ENCODE measurements around the gene ANKH. TPM values are rescaled to one million over a fixed set of nuclear protein-coding genes. Genes with fewer than 3 reads are reported as not detected.

Gene ANKH
- total RNA-seq, 1 experiment from 2014 or later, result 4.7 TPM

- intact Hi-C loops (cut with micrococcal nuclease; ENCODE audit: unreplicated experiment), result no loop called here
- Mint-ChIP-seq H3K4me3 (ENCODE audit: unreplicated experiment) (no peak overlapping the region), H3K27ac (ENCODE audit: unreplicated experiment) (no peak overlapping the region), H3K9me3 (ENCODE audit: unreplicated experiment) (peaks cover 11% of the 10 kb centered on the region), H3K36me3 (ENCODE audit: insufficient read depth, unreplicated experiment) (peaks cover 13% of the 10 kb centered on the region), H3K4me1 (ENCODE audit: low read depth, unreplicated experiment) (no peaks in the 10 kb centered on the region), H3K27me3 (ENCODE audit: insufficient read depth, unreplicated experiment) (no peaks in the 10 kb centered on the region)
- ChIA-PET CTCF (no interaction called here), POLR2A (no interaction called here)
- no peak overlapping the region for H3K4me3 ChIP-seq (ENCODE audit: low read depth, low read length)
- no peaks in the 10 kb centered on the region for H3K27me3 ChIP-seq (replicated peaks; ENCODE audit: control insufficient read depth, insufficient read depth, low read length)
- TF ChIP-seq, protein P1, sequence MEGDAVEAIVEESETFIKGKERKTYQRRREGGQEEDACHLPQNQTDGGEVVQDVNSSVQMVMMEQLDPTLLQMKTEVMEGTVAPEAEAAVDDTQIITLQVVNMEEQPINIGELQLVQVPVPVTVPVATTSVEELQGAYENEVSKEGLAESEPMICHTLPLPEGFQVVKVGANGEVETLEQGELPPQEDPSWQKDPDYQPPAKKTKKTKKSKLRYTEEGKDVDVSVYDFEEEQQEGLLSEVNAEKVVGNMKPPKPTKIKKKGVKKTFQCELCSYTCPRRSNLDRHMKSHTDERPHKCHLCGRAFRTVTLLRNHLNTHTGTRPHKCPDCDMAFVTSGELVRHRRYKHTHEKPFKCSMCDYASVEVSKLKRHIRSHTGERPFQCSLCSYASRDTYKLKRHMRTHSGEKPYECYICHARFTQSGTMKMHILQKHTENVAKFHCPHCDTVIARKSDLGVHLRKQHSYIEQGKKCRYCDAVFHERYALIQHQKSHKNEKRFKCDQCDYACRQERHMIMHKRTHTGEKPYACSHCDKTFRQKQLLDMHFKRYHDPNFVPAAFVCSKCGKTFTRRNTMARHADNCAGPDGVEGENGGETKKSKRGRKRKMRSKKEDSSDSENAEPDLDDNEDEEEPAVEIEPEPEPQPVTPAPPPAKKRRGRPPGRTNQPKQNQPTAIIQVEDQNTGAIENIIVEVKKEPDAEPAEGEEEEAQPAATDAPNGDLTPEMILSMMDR (IDR thresholded peaks at IDR 0.05; ENCODE audit: insufficient read depth in 1 of 2, low read depth in 1 of 2, low read length in 1 of 2, severe bottlenecking in 1 of 2, unreplicated experiment in 1 of 2), result no peak
- H3K4me1 ChIP-seq, result no peaks in the 10 kb centered on the region
- H3K9me3 ChIP-seq, result no peaks in the 10 kb centered on the region
- no TSS peak for BruUV-seq (replicated peaks)
- DNase-seq, result no peak
- no peaks in the 10 kb centered on the region for H3K36me3 ChIP-seq (ENCODE audit: control insufficient read depth, insufficient read depth, low read length)
These were observed 151.2 kb downstream of the ANKH start for GRCh38 chr5:14720236-14720923.

DNA sequence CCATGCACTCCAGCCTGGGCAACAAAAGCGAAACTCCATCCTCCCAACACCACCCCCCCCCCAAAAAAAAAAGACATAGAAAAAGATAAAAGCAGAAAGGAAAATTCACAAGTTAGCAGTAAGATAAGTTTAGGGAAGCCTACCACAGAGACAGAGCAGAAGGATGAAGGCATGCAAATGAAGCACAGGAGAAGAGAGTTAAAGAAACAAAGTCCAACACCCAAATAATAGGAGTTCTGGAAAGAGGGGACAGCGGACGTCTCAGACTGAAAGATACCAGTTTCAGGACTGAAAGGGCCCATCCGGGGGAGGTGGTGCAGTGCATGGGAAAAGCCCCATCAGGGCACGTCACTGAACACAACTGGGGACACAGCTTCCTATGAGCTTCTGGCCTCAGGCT lies 152.8 kb downstream of the ANKH start:
- DNase-seq, result no peak
- Mint-ChIP-seq H3K27me3 (ENCODE audit: insufficient read depth, unreplicated experiment) (no peaks in the 10 kb centered on the region), H3K4me3 (ENCODE audit: unreplicated experiment) (no peak overlapping the region), H3K36me3 (ENCODE audit: insufficient read depth, unreplicated experiment) (peaks cover 19% of the 10 kb centered on the region), H3K9me3 (ENCODE audit: unreplicated experiment) (peaks cover 11% of the 10 kb centered on the region), H3K4me1 (ENCODE audit: low read depth, unreplicated experiment) (no peaks in the 10 kb centered on the region), H3K27ac (ENCODE audit: unreplicated experiment) (no peak overlapping the region)
- ChIA-PET POLR2A (no interaction called here), CTCF (no interaction called here)
- no peaks in the 10 kb centered on the region for H3K27me3 ChIP-seq (replicated peaks; ENCODE audit: control insufficient read depth, insufficient read depth, low read length)
- no peak overlapping the region for H3K4me3 ChIP-seq (ENCODE audit: low read depth, low read length)
- no peaks in the 10 kb centered on the region; the same call in 1 of the 2 replicates for H3K36me3 ChIP-seq (ENCODE audit: control insufficient read depth, insufficient read depth, low read length)
- H3K9me3 ChIP-seq, result no peaks in the 10 kb centered on the region
- no TSS peak for BruUV-seq (replicated peaks)
- TF ChIP-seq, protein P1 (IDR thresholded peaks at IDR 0.05; ENCODE audit: insufficient read depth in 1 of 2, low read depth in 1 of 2, low read length in 1 of 2, severe bottlenecking in 1 of 2, unreplicated experiment in 1 of 2), result no peak
- intact Hi-C loops (cut with micrococcal nuclease; ENCODE audit: unreplicated experiment), result no loop called here
- no peaks in the 10 kb centered on the region for H3K4me1 ChIP-seq

DNA sequence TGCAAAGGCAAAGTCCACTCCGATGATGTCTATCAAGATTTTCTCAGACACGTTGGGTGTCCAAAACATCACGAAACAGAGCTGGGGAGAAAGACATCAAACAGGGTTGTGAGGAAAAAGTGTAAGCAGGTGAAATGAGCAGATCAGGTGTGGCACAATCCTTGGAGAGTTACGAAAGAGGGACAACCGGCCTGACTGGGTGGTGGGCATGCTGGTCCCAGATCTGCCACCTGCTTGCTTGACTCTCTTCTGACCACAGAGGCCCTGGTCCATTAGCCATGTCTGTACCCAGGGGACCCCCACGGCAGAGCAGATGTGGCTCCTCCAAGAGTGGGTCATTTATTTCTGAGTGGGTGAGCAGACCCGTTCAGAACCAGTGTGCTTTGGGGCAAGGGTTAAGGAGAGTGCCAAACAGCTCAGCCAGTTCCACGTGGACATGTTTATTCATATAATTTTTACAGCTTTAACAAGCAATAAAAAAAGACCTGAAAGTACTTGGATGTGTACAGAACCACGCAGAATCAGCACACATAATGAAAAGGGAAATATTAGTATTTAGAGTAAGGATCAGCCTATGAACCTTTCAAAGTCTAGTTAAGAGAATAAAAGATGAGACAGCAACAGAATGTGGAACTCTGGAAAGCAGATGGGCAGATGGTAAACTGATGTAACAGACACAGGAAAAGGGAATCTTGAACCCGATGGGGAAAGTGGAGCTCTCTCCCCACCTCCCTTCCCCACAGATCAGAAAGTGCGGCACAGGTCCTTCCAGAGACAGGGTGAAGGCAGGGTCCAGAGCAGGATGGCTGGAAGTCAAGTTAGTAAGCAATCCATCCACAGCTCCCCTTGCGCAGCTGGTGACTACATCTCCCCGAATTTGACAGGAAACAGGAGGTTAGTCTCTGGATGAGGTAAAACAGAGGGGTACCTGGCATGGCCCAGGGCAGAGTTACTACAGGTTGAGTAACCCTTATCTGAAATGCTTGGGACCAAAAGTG lies 154.5 kb downstream of the ANKH start:
- no peaks in the 10 kb centered on the region for H3K4me1 Mint-ChIP-seq (ENCODE audit: low read depth, unreplicated experiment)
- Histone ChIP-seq H3K27me3 (replicated peaks; ENCODE audit: control insufficient read depth, insufficient read depth, low read length) (no peaks in the 10 kb centered on the region), H3K4me1 (no peaks in the 10 kb centered on the region), H3K4me3 (ENCODE audit: low read depth, low read length) (no peak overlapping the region), H3K36me3 (ENCODE audit: control insufficient read depth, insufficient read depth, low read length) (no peaks in the 10 kb centered on the region; the same call in 1 of the 2 replicates), H3K9me3 (no peaks in the 10 kb centered on the region)
- peaks cover 11% of the 10 kb centered on the region for H3K9me3 Mint-ChIP-seq (ENCODE audit: unreplicated experiment)
- no peak overlapping the region for H3K4me3 Mint-ChIP-seq (ENCODE audit: unreplicated experiment)
- no peak overlapping the region for H3K27ac Mint-ChIP-seq (ENCODE audit: unreplicated experiment)
- POLR2A ChIA-PET, result no interaction called here
- no peak for DNase-seq
- TF ChIP-seq, protein P1 (IDR thresholded peaks at IDR 0.05; ENCODE audit: insufficient read depth in 1 of 2, low read depth in 1 of 2, low read length in 1 of 2, severe bottlenecking in 1 of 2, unreplicated experiment in 1 of 2), result no peak
- BruUV-seq (replicated peaks), result no TSS peak
- CTCF ChIA-PET, result no interaction called here
- intact Hi-C loops (cut with micrococcal nuclease; ENCODE audit: unreplicated experiment), result no loop called here
- peaks cover 28% of the 10 kb centered on the region for H3K36me3 Mint-ChIP-seq (ENCODE audit: insufficient read depth, unreplicated experiment)
- H3K27me3 Mint-ChIP-seq (ENCODE audit: insufficient read depth, unreplicated experiment), result no peaks in the 10 kb centered on the region

Data from Caco-2 (cell line).